ENCODE measurements around the gene SYMPK.

The SYMPK gene

DNA sequence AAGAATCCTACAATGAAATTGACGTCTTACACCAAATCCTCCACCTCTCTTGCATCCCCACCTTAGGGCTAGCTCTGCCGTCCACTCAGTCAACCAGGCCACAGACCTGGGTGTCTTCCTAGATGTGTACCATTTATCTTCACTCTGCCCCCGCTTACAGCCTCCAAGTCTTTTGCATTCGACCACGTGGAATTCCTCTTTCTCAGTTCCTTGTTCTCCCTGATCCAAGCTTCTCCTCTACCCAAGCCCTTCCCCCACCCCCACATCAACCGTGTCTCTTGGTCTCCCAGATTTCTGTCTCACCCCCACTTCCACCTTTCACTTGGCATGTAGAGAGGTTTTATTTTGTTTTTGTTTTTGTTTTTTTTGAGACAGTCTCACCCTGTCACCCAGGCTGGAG, 69.1 kb downstream of the SYMPK start:
- no peak overlapping the region for H3K4me3 ChIP-seq
- peaks cover 35% of the 10 kb centered on the region for H4K20me1 ChIP-seq
- peaks cover 37% of the 10 kb centered on the region for H3K4me1 ChIP-seq
- no peak for TF ChIP-seq Cebpa-rat (IDR thresholded peaks at IDR 0.05)
- H3K36me3 ChIP-seq, result peaks cover 12% of the 10 kb centered on the region
- H3K4me2 ChIP-seq, result peak overlapping the region; percentile 75; the same call in 1 of the 2 replicates
- H3K9me3 ChIP-seq, result no peaks in the 10 kb centered on the region
- H3K9ac ChIP-seq, result no peak overlapping the region
- no peak overlapping the region for H3K27ac ChIP-seq
- peaks cover 10% of the 10 kb centered on the region for H3K27me3 ChIP-seq

DNA sequence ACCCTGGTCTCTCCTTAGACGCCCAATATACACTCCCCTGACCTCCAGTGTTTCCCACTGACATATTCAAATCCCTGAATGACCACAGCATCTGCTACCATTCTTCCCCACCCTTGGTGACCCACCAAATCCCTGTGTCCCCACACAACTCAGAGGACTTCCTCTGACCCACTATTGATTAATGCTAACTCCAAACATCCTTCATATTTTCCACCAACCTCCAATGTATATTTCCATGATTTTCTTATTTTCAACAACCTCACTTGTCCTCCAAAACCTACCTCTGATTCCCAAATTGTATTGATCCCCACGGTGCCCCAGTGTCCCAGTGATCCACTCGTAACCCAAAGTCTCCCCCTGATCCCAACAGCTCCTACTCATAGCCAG, 69.8 kb downstream of the SYMPK start:
- Histone ChIP-seq H3K4me2 (peak overlapping the region; percentile 75), H3K27me3 (peaks cover 17% of the 10 kb centered on the region), H3K4me1 (peaks cover 35% of the 10 kb centered on the region), H3K9me3 (no peaks in the 10 kb centered on the region), H4K20me1 (peaks cover 42% of the 10 kb centered on the region), H3K4me3 (peak overlapping the region; percentile 92), H3K9ac (no peak overlapping the region), H3K36me3 (peaks cover 19% of the 10 kb centered on the region), H3K27ac (no peak overlapping the region)
- TF ChIP-seq Cebpa-rat (IDR thresholded peaks at IDR 0.05), result no peak

DNA sequence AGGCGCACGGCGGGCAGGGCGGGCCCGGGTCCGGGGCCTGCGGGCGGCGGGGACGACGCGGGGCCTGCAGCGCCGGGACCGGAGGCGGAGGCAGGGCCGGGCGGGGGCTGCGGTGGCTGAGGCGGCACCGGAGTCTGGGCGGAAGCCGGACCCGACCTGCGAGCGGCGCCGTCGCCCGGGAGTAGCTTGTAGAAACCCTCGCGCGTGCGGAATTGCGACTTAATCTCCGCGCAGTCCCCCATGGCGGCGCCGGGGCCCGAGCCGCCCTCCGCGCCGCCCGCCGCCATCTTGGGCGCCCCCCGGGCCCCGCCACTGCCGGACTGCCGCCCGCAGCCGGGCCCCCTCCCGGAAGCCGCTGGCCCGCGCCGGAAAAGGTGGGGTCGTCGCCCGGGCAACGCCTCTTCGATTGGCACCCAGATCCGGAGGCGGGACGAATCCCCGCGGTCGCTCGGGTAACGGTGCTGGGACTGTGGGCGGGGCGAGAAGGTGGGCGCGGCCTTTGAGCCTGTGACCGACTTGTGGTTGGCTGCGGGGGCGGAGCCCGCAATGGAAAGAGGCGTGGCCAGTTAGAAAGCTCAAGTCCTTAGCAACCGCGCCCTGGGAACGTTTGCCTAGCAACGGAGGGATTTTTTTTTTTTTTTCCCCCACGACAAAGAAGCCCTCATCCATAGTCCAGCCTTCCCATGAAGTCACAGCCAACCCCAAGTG, 70.3 kb downstream of the SYMPK start, which contains the start of gene DMWD:
DMWD (minus strand) TSS at position 376 of the 708 bp plus-strand sequence; CDS start at position 287, 89 bp downstream.
- Histone ChIP-seq H3K27me3 (peaks cover 19% of the 10 kb centered on the region), H3K9ac (peak within 1 kb of the TSS; percentile 89), H3K9me3 (no peaks in the 10 kb centered on the region), H4K20me1 (peaks cover 48% of the 10 kb centered on the region), H3K27ac (peak within 1 kb of the TSS; percentile 91), H3K36me3 (peaks cover 25% of the 10 kb centered on the region), H3K4me1 (peaks cover 35% of the 10 kb centered on the region), H3K4me2 (peak within 1 kb of the TSS; percentile 95), H3K4me3 (peak within 1 kb of the TSS; percentile 92)
- no peak for TF ChIP-seq Cebpa-rat (IDR thresholded peaks at IDR 0.05)

DNA sequence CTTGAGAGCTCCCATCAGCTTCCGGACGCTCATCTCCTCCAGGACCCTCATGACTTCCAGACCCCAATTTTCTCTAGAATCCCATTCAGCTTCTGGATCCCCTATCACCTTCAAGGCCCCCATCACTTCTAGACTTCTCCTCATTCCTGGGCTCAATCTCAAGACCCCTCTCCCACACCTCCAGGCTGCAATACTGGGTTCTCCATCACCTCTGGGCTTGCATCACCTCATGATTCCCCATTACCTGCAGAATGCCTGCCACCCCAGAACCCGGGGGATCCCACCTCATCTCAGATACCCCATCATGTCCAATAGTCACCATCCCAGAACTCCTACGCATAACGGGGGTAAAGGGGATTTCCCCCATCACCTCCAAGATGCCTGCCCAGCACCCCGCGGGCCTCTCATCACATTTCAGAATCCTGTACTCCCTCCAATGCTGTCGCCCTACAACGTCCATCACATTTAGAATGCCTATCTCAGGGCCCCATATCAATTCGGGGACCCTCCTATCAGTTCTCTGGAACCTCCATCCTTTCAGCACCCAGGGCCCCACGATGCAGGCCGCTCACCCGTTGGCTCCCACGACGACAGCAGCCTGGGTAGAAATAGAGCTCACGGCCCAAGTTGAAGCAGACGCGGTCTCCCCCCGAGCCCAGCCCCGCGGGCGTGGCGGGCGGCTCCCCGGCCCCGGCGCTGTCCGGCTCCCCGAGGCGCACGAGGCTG, 71.0 kb downstream of the SYMPK start:
- peak overlapping the region; percentile 89 for H3K9ac ChIP-seq
- peak overlapping the region; percentile 95 for H3K4me2 ChIP-seq
- H4K20me1 ChIP-seq, result peaks cover 55% of the 10 kb centered on the region
- peak overlapping the region; percentile 91 for H3K27ac ChIP-seq
- H3K9me3 ChIP-seq, result no peaks in the 10 kb centered on the region
- peaks cover 32% of the 10 kb centered on the region for H3K36me3 ChIP-seq
- peaks cover 35% of the 10 kb centered on the region for H3K4me1 ChIP-seq
- peak overlapping the region; percentile 92 for H3K4me3 ChIP-seq
- no peak for TF ChIP-seq Cebpa-rat (IDR thresholded peaks at IDR 0.05)
- peaks cover 21% of the 10 kb centered on the region for H3K27me3 ChIP-seq

DNA sequence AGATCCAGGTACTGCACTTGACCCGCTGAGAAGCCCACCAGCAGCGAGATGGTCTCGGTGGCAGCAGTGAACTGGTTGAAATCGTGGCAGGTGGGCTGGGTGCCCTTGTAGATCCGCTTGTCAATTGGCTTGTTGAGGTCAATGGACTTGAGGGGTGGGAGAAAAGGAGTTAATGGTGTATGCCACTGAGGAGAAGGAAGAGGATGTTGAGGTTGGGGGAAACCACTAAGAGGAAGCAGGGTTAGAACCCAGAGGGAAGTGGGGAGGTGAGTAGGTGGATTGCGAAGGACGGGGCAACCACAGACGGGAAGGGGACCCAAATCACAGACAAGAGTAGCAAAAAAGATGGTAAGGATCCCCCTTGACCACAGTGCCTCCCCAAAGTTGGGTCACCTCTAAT, 72.0 kb downstream of the SYMPK start:
- Histone ChIP-seq H4K20me1 (peaks cover 64% of the 10 kb centered on the region), H3K4me1 (peaks cover 35% of the 10 kb centered on the region), H3K9ac (no peak overlapping the region), H3K4me3 (no peak overlapping the region; the same call in 1 of the 2 replicates), H3K4me2 (peak overlapping the region; percentile 95), H3K9me3 (no peaks in the 10 kb centered on the region), H3K27ac (no peak overlapping the region), H3K27me3 (peaks cover 23% of the 10 kb centered on the region), H3K36me3 (peaks cover 41% of the 10 kb centered on the region)
- peak; percentile 54; the same call in 1 of the 2 replicates for TF ChIP-seq Cebpa-rat (IDR thresholded peaks at IDR 0.05)

DNA sequence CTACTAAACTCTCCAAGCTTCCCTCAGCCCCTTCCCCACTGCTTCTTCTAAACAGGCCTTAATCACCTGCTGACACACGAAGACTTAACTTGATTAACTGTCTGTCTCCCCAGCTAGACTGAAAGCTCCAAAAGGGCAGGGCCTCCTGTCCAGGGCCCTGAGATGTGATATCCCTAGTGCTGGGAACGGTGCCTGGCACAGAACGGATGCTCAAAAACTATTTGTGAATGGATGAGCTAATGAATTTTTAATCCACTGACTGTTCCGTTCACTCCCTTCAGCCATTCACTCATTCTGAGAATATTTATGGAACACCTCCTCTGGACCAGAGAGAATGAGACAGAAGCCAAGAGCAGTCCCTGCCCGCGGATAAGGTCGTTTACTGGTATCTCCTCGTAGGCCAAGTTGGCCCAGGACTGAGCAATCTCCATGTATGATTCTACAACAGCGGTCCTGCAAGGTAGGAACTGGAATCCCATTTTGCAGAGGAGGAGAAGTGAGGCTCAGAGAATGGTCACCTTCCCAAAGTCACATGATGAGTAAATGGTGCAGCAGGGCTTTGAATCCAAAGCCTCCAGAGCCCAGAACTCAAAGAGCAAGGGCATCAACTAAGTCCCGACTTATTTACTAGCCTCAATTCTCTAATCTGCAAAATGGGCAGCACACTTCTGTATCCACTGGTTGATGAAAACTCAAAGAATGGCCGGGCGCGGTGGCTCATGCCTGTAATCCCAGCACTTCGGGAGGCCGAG, 73.7 kb downstream of the SYMPK start:
- H3K36me3 ChIP-seq, result peaks cover 56% of the 10 kb centered on the region
- H3K4me1 ChIP-seq, result peaks cover 35% of the 10 kb centered on the region
- H3K9ac ChIP-seq, result no peak overlapping the region
- H3K9me3 ChIP-seq, result no peaks in the 10 kb centered on the region
- H3K4me2 ChIP-seq, result no peak overlapping the region
- no peak overlapping the region for H3K4me3 ChIP-seq
- no peak for TF ChIP-seq Cebpa-rat (IDR thresholded peaks at IDR 0.05)
- H3K27me3 ChIP-seq, result peaks cover 23% of the 10 kb centered on the region
- H3K27ac ChIP-seq, result no peak overlapping the region
- peaks cover 80% of the 10 kb centered on the region for H4K20me1 ChIP-seq

DNA sequence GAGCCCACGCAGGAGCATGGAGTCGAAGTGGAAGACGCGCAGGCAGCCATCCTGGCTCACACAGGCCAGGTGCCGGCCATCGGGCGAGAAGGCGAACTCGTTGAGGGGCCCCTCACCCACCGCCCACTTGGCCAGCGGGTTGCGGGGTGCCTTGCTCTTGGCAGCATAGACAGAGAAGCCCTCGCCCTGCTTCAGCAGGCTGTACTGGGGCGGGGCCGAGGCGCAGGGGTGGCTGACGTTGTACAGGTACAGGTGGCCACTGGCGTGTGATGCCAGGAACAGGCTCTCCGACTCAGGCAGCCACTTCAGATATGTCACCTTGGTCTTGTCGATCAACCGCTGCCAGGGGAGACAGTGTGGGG, 76.4 kb downstream of the SYMPK start:
- H3K4me1 ChIP-seq, result peaks cover 14% of the 10 kb centered on the region
- H3K9me3 ChIP-seq, result no peaks in the 10 kb centered on the region
- no peak for TF ChIP-seq Cebpa-rat (IDR thresholded peaks at IDR 0.05)
- peaks cover 91% of the 10 kb centered on the region for H4K20me1 ChIP-seq
- no peak overlapping the region for H3K9ac ChIP-seq
- H3K36me3 ChIP-seq, result peaks cover 56% of the 10 kb centered on the region
- no peak overlapping the region for H3K27ac ChIP-seq
- no peak overlapping the region for H3K4me3 ChIP-seq
- H3K4me2 ChIP-seq, result no peak overlapping the region
- H3K27me3 ChIP-seq, result peaks cover 23% of the 10 kb centered on the region

DNA sequence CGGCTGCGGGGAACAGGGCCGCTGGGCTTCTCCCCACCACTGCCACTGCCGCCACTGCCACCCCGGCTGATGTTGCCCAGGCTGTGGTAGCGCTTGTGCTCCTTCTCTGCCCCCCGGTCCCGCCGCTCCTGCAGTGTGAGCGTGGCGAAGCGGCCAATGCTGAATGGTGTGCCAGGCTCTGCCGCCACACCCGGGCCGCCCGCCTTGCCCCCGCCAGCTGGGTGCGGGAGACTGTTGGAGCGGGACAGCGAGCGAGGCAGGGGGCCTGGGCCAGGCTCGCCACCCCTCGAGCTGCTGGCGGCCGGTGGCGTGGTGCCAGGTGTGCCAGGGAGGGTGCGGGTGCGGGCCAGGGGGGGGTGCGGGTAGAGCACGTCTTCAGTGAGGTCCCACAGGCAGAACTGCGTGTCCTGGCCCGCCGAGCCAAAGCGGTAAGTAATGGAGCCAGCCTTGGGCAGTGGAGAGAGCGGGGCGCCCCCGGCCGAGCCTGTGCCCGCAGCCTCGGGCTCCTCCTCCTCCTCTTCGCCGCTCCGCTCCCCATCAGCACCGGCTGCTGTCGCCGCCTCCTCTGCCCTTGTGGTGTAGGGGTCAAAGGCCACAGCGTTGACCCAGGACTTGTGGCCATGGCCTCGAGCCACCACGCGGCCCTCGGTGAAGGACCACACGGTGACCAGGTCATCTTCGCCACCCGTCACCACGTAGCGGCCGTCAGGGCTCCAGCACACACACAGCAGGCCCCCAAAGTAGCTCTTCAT, 77.0 kb downstream of the SYMPK start:
- no peak overlapping the region for H3K4me2 ChIP-seq
- H3K4me1 ChIP-seq, result peaks cover 14% of the 10 kb centered on the region
- H3K4me3 ChIP-seq, result no peak overlapping the region
- peaks cover 56% of the 10 kb centered on the region for H3K36me3 ChIP-seq
- H3K9me3 ChIP-seq, result no peaks in the 10 kb centered on the region
- H3K27ac ChIP-seq, result no peak overlapping the region
- no peak overlapping the region for H3K9ac ChIP-seq
- TF ChIP-seq Cebpa-rat (IDR thresholded peaks at IDR 0.05), result no peak
- peaks cover 23% of the 10 kb centered on the region for H3K27me3 ChIP-seq
- H4K20me1 ChIP-seq, result peaks cover 91% of the 10 kb centered on the region

DNA sequence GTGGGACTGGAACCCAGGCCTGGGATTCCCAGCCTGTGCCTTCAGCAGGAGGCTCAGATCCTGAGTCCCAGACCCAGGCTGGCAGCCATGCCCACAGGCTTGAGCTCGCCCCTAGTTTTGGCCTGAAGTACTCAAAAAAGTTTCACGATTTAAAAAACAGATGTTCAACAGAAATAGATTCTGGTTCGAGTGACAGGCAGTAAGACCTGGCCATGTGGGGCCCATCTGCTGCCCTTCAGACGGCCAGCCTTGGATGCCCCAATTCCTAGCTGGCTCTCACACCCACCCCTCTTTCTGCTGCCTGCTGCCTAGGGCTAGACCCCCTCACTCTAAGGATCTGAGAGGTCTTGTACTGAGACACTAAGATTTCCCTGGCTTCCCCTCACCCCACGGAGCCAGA, 77.8 kb downstream of the SYMPK start:
- H3K9ac ChIP-seq, result no peak overlapping the region
- peaks cover 23% of the 10 kb centered on the region for H3K27me3 ChIP-seq
- H3K4me3 ChIP-seq, result no peak overlapping the region
- H3K4me2 ChIP-seq, result no peak overlapping the region
- no peak overlapping the region for H3K27ac ChIP-seq
- H4K20me1 ChIP-seq, result peaks cover 91% of the 10 kb centered on the region
- H3K9me3 ChIP-seq, result no peaks in the 10 kb centered on the region
- peaks cover 10% of the 10 kb centered on the region for H3K4me1 ChIP-seq
- TF ChIP-seq Cebpa-rat (IDR thresholded peaks at IDR 0.05), result no peak
- H3K36me3 ChIP-seq, result peaks cover 56% of the 10 kb centered on the region

Measured in BLaER1 (cell line).